Measurements from ENCODE around the gene CCT8L2. TPM values are rescaled to one million over a fixed set of nuclear protein-coding genes. Genes with fewer than 3 reads are reported as not detected.
"Not testable (repeated sequence)": the region's sequence is repeated elsewhere in the genome, so short reads cannot be mapped to it uniquely, and the experiment has no call there.

The CCT8L2 gene
- total and polyA plus RNA-seq, 2 of the 13 experiments (the other 11 are each of a cell fraction or from before 2014, with no cell fraction given): not detected

DNA sequence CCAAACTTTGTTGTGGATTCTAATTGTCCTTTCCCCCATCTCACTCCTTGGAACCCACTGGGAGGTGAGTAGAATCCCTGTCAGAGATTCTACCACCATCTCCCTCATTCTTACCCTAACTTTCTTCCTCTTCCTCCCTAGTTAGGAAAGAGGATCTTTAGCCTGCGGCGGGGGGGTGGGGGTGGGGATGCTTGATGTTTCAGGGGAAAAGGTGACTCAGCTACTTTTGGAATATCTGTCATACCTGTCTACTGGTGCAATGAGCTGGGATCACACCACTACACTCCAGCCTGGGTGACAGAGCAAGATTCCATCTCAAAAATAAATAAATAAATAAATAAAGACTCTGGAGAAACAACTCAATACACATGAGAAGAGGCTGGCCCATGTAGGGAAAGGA is 6.4 kb downstream of the CCT8L2 start:
- H4K20me1 ChIP-seq (ENCODE audit: insufficient read depth, low read length): no peaks in the 10 kb centered on the region
- H3K4me2 ChIP-seq (ENCODE audit: low read depth, low read length): no peak overlapping the region
- ChIA-PET CTCF (ENCODE audit: low intra/inter-chr PET ratio, low total read pairs) (no interaction called here), POLR2A (no interaction called here)
- in situ Hi-C loops (cut with HindIII; ENCODE audit: extremely low pct_ligation_motif_present, low pct_unique_long_range_greater_than_20kb): no loop called here
- H3K79me2 ChIP-seq (ENCODE audit: insufficient read depth, low read length): no peaks in the 10 kb centered on the region
- no peak overlapping the region for H2AFZ ChIP-seq (ENCODE audit: low read length)
- ATAC-seq (no peak), FAIRE-seq (no peak), DNase-seq (ENCODE audit: low spot score) (no peak)
- no peaks in the 10 kb centered on the region for H3K27me3 ChIP-seq (ENCODE audit: control insufficient read depth in 1 of 2, insufficient read depth in 2 of 2, low read length in 2 of 2)
- H3K4me1 ChIP-seq (ENCODE audit: insufficient read depth, low read length): no peaks in the 10 kb centered on the region
- TF ChIP-seq HIVEP1 (CRISPR knock-in tag; IDR thresholded peaks at IDR 0.05) (no peak), MAFK (conservative IDR thresholded peaks at IDR 0.05 in 1 of 2, IDR thresholded peaks at IDR 0.05 in 1 of 2; ENCODE audit: low read length in 2 of 2) (no peak)
- TF ChIP-seq, protein P1, sequence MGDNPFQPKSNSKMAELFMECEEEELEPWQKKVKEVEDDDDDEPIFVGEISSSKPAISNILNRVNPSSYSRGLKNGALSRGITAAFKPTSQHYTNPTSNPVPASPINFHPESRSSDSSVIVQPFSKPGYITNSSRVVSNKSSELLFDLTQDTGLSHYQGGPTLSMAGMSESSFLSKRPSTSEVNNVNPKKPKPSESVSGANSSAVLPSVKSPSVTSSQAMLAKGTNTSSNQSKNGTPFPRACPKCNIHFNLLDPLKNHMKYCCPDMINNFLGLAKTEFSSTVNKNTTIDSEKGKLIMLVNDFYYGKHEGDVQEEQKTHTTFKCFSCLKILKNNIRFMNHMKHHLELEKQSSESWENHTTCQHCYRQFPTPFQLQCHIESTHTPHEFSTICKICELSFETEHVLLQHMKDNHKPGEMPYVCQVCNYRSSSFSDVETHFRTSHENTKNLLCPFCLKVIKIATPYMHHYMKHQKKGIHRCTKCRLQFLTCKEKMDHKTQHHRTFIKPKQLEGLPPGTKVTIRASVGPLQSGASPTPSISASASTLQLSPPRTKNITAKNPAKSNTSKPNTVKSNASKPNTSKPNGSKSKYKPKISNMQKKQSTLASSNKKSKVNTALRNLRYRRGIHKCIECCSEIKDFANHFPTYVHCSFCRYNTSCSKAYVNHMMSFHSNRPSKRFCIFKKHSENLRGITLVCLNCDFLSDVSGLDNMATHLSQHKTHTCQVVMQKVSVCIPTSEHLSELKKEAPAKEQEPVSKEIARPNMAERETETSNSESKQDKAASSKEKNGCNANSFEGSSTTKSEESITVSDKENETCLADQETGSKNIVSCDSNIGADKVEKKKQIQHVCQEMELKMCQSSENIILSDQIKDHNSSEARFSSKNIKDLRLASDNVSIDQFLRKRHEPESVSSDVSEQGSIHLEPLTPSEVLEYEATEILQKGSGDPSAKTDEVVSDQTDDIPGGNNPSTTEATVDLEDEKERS (CRISPR knock-in tag; IDR thresholded peaks at IDR 0.05): no peak
- 40% methylated on average over 2 of the region's 2 CpGs for WGBS (ENCODE audit: low lambda C conversion rate)
- intact Hi-C loops (cut with micrococcal nuclease; ENCODE audit: unreplicated experiment): no loop called here
- no peak overlapping the region for H3K9ac ChIP-seq (ENCODE audit: insufficient read depth, low read depth, low read length)
- no peaks in the 10 kb centered on the region for H3K36me3 ChIP-seq (replicated peaks in 1 of 2; ENCODE audit: control insufficient read depth in 1 of 2, insufficient read depth in 2 of 2, low read length in 2 of 2)
- H3K9me3 ChIP-seq (ENCODE audit: low read length): no peaks in the 10 kb centered on the region
- H3K4me3 ChIP-seq (replicated peaks in 1 of 3; ENCODE audit: insufficient read depth in 1 of 3, low read depth in 2 of 3, low read length in 3 of 3): no peak overlapping the region
- H3K27ac ChIP-seq (ENCODE audit: extremely low read length, insufficient read depth, low read length): no peak overlapping the region
- BruUV-seq (replicated peaks): no TSS peak

DNA sequence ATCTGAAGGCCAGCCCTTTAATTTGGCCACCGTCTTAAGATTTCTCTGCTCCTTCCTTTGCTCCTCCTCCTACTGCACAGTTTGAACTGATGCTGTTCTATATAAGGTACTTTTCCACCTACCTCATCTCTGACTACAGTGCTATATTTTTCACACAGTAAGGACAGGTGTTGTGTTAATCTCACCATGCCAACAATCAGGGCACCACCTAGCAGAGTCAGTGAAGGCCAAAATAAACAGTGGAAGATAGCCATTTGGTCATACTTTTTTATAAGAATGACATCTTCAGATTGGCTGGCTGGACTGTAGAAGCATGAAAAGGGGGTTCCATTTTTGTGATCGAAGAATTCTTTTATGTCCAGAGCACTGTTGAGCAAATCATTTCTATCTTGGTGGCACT is 11.7 kb downstream of the CCT8L2 start:
- FAIRE-seq: not testable (repeated sequence)

DNA sequence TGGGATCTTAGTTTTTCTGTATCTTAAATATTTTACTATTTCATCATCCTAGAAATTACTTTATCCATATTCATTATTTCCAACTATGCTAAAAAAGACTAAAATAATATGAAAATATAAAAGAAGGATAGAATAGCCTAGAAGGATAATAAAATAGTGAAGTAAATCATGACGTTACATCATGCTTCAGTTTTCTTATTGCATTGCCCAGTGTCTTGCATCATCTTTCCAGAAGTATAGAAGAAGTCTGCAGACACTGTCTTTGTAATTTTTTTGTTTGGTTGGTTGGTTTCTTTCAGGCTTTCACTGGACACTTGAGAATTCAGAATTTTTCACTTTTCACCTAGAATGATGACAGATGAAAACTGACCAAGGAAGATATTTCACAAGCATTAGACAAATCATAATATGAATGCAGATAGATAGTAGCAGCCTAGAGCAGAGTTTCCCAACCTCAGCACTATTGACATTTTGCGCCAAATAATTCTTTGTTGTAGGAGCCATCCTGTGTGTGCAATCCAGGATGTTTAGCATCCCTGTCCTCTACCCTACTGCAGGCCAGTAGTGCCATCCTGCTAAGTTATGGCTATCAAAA is 23.3 kb downstream of the CCT8L2 start:
- H3K36me3 ChIP-seq (replicated peaks in 1 of 2; ENCODE audit: control insufficient read depth in 1 of 2, insufficient read depth in 2 of 2, low read length in 2 of 2); H3K79me2 ChIP-seq (ENCODE audit: insufficient read depth, low read length); CTCF ChIA-PET (ENCODE audit: low intra/inter-chr PET ratio, low total read pairs); H2AFZ ChIP-seq (ENCODE audit: low read length); FAIRE-seq; H3K9ac ChIP-seq (ENCODE audit: insufficient read depth, low read depth, low read length); H3K27me3 ChIP-seq (ENCODE audit: control insufficient read depth in 1 of 2, insufficient read depth in 2 of 2, low read length in 2 of 2); intact Hi-C loops (cut with micrococcal nuclease; ENCODE audit: unreplicated experiment); H3K4me1 ChIP-seq (ENCODE audit: insufficient read depth, low read length); H4K20me1 ChIP-seq (ENCODE audit: insufficient read depth, low read length); H3K9me3 ChIP-seq (ENCODE audit: low read length); BruUV-seq (replicated peaks); DNase-seq (ENCODE audit: low spot score); H3K4me3 ChIP-seq (replicated peaks in 1 of 3; ENCODE audit: insufficient read depth in 1 of 3, low read depth in 2 of 3, low read length in 3 of 3); ATAC-seq; POLR2A ChIA-PET; H3K27ac ChIP-seq (ENCODE audit: extremely low read length, insufficient read depth, low read length); in situ Hi-C loops (cut with HindIII; ENCODE audit: extremely low pct_ligation_motif_present, low pct_unique_long_range_greater_than_20kb); H3K4me2 ChIP-seq (ENCODE audit: low read depth, low read length): not testable (repeated sequence)
- WGBS (ENCODE audit: low lambda C conversion rate): 13% methylated on average over 2 of the region's 2 CpGs

More for the DNA sequence above, 11.7 kb downstream of the CCT8L2 start:
- H3K27me3 ChIP-seq (ENCODE audit: control insufficient read depth in 1 of 2, insufficient read depth in 2 of 2, low read length in 2 of 2); ATAC-seq; in situ Hi-C loops (cut with HindIII; ENCODE audit: extremely low pct_ligation_motif_present, low pct_unique_long_range_greater_than_20kb); H3K79me2 ChIP-seq (ENCODE audit: insufficient read depth, low read length); POLR2A ChIA-PET; CTCF ChIA-PET (ENCODE audit: low intra/inter-chr PET ratio, low total read pairs); H3K4me2 ChIP-seq (ENCODE audit: low read depth, low read length); H3K9ac ChIP-seq (ENCODE audit: insufficient read depth, low read depth, low read length); H3K36me3 ChIP-seq (replicated peaks in 1 of 2; ENCODE audit: control insufficient read depth in 1 of 2, insufficient read depth in 2 of 2, low read length in 2 of 2); H2AFZ ChIP-seq (ENCODE audit: low read length); BruUV-seq (replicated peaks); H4K20me1 ChIP-seq (ENCODE audit: insufficient read depth, low read length); H3K9me3 ChIP-seq (ENCODE audit: low read length); intact Hi-C loops (cut with micrococcal nuclease; ENCODE audit: unreplicated experiment); DNase-seq (ENCODE audit: low spot score); H3K4me3 ChIP-seq (replicated peaks in 1 of 3; ENCODE audit: insufficient read depth in 1 of 3, low read depth in 2 of 3, low read length in 3 of 3); H3K27ac ChIP-seq (ENCODE audit: extremely low read length, insufficient read depth, low read length); H3K4me1 ChIP-seq (ENCODE audit: insufficient read depth, low read length): not testable (repeated sequence)
- WGBS (ENCODE audit: low lambda C conversion rate): 0% methylated on average over 1 of the region's 2 CpGs

Measured in HepG2 (cell line).